Measurements from ENCODE around the gene PTPRJ. TPM values are rescaled to one million over a fixed set of nuclear protein-coding genes. Genes with fewer than 3 reads are reported as not detected.

PTPRJ gene
- total and polyA plus RNA-seq, 10 donors, result 6.4 to 135 (median 74.6) TPM

- peaks cover 29 to 100% (median 79%) of the 10 kb centered on the region in 6 donors for H3K4me1 ChIP-seq
- H3K9me3 ChIP-seq, result no peaks in the 10 kb centered on the region
- H3K4me3 ChIP-seq, result no peak overlapping the region
- no peaks in the 10 kb centered on the region for H3K27me3 ChIP-seq (replicated peaks in 1 of 7)
- no peak for DNase-seq
- WGBS, 5 donors, result 79 to 85% (median 83%) methylated on average over 12 of the region's 12 CpGs
- no peaks in the 10 kb centered on the region for H3K36me3 ChIP-seq
- TF ChIP-seq POLR2A (IDR thresholded peaks at IDR 0.05) (no peak), CTCF (IDR thresholded peaks at IDR 0.05 in 8 of 11, conservative IDR thresholded peaks at IDR 0.05 in 3 of 11) (no peak), POLR2AphosphoS5 (IDR thresholded peaks at IDR 0.05) (no peak)
- peak overlapping the region in 3 of 8 donors; percentile 32 to 85 (median 48) for H3K27ac ChIP-seq
- intact Hi-C loops (cut with DNase I; ENCODE audit: low total_unique reads), result no loop called here
Measured at GRCh38 chr11:48103621-48104567, 123.5 kb downstream of the PTPRJ start.

DNA sequence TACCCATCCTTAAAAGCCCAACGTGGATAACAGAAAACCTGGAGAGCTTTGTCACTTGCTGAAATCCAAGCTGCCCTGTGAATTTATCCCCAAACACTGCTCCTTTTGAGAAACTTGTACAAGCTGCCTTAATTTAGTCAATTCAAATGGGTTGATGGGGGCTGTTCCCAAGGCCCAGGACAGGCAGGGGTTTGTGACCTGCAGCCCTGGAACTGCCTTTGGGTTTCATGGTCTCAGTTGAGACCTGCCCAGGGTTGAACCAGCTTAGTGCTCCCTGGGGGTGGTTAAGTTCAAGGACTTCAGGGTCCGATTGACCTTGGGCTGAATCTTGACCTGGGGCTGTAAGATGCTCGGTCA, 124.2 kb downstream of the PTPRJ start:
- Histone ChIP-seq H3K4me3 (no peak overlapping the region), H3K36me3 (no peaks in the 10 kb centered on the region), H3K27ac (peak overlapping the region in 2 of 8 donors; percentile 48 to 85), H3K9me3 (no peaks in the 10 kb centered on the region), H3K4me1 (peaks cover 35 to 100% (median 85%) of the 10 kb centered on the region in 6 donors), H3K27me3 (replicated peaks in 1 of 7) (no peaks in the 10 kb centered on the region)
- intact Hi-C loops (cut with DNase I; ENCODE audit: low total_unique reads), result no loop called here
- DNase-seq, result no peak
- WGBS, 5 donors, result 82 to 91% (median 89%) methylated on average over 3 of the region's 3 CpGs
- TF ChIP-seq POLR2A (IDR thresholded peaks at IDR 0.05), result no peak
- no peak for TF ChIP-seq POLR2AphosphoS5 (IDR thresholded peaks at IDR 0.05)
- no peak for TF ChIP-seq CTCF (IDR thresholded peaks at IDR 0.05 in 8 of 11, conservative IDR thresholded peaks at IDR 0.05 in 3 of 11)

DNA sequence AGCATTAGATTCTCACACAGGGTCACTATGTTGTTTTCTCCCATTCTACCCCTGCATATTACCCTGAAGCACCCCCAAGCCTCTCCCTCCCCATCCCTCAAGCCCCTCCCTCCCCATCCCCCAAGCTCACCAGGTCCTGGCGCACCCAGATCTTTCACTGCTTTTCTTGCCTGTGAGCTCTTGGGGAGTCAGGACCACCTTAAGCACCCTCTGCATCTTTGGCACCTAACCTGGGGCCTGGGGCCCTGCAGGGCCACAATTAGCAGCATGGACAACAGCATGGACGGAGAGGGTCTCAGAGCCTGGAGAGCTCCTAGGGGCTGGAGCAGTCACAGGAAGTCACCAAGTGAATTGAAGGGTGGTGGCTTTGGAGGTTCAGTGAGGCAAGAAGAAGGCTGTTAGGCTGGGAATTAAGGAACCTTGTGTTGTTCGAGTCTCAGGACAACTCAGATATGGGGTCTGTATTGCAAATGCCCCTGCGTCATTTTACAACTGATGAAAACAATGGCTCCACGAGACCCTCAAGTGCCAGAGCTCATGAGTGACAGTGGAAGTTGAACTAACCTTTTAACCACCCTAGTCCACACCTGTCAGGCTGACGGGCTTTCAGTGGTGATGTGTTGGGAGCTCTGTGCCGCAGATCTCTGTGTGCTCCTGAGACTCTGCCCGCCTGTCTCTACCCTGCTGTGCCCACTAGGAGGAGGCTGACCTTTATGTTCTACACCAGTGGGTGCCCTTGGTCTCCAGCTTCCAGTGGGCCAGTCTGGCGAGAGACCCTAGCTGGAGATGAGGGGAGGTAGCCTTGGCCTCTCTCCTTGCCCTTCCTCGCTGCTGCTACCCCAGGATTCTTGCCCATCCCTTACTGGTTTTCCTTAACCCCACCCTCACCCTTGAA, 125.0 kb downstream of the PTPRJ start:
- TF ChIP-seq POLR2AphosphoS5 (IDR thresholded peaks at IDR 0.05) (no peak), CTCF (IDR thresholded peaks at IDR 0.05 in 8 of 11, conservative IDR thresholded peaks at IDR 0.05 in 3 of 11) (no peak), POLR2A (IDR thresholded peaks at IDR 0.05) (no peak)
- 86 to 96% (median 89%) methylated on average over 8 to 10 of the region's 10 CpGs for WGBS, 5 donors
- no peak overlapping the region for H3K4me3 ChIP-seq
- intact Hi-C loops (cut with DNase I; ENCODE audit: low total_unique reads), result no loop called here
- no peaks in the 10 kb centered on the region for H3K36me3 ChIP-seq
- H3K27me3 ChIP-seq (replicated peaks in 1 of 7), result no peaks in the 10 kb centered on the region
- no peaks in the 10 kb centered on the region for H3K9me3 ChIP-seq
- DNase-seq, result no peak
- peaks cover 39 to 100% (median 85%) of the 10 kb centered on the region in 6 donors for H3K4me1 ChIP-seq
- H3K27ac ChIP-seq, result peak overlapping the region in 6 of 8 donors; percentile 5 to 85 (median 80)
